ENCODE results near the gene ZNF536. TPM values are rescaled to one million over a fixed set of nuclear protein-coding genes. Genes with fewer than 3 reads are reported as not detected.

ZNF536 gene
- total RNA-seq, 1 donor from 2014 or later, result 0.43 TPM

DNA sequence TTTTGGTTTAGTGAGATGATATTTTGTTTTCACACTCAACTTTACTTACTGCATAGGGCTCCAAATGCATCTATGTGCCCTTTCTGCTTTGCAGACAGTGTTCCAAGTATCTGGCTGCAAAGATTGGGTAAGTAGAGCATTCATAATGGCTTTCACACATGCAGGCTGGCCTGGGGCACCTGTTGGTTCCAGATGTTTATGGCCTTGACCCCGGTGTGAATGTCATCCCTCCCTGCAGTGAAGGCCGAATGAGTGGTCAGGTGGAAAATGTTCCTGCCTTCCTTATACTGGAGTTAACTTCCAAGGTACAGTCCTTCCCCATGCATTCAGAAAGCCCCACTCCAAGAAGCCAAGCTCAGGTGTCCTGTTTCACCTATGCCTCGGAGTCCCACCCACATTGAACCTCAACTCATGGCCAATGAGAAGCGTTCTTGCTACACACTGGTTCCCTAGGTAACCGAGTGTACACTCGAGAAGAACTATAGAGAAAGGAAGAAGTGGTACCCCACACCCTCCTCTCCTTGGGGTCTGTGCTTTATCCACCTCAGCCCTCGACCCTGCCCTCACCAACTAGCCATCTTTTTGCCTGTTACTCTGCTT is 23.0 kb upstream of the ZNF536 start:
- Histone ChIP-seq H4K20me1 (ENCODE audit: insufficient read depth, low read length) (no peaks in the 10 kb centered on the region), H2AFZ (ENCODE audit: low read depth, low read length) (no peak overlapping the region), H3K4me1 (ENCODE audit: insufficient read depth, low read length) (no peaks in the 10 kb centered on the region), H3K36me3 (ENCODE audit: insufficient read depth, low read length) (no peaks in the 10 kb centered on the region), H3K79me2 (ENCODE audit: insufficient read depth, low read length) (no peaks in the 10 kb centered on the region), H3K27me3 (ENCODE audit: insufficient read depth, low read length) (no peaks in the 10 kb centered on the region), H3K4me3 (ENCODE audit: insufficient read depth, low read depth, low read length) (no peak overlapping the region), H3K27ac (ENCODE audit: low read depth, low read length) (no peak overlapping the region), H3K4me2 (ENCODE audit: low read length) (no peak overlapping the region), H3K9ac (ENCODE audit: low read length) (no peak overlapping the region), H3K9me3 (ENCODE audit: insufficient read depth, low read depth, low read length) (no peaks in the 10 kb centered on the region)
- H3K36me3 Mint-ChIP-seq (ENCODE audit: low read depth, unreplicated experiment), result no peaks in the 10 kb centered on the region
- no peak overlapping the region for H3K4me3 Mint-ChIP-seq (ENCODE audit: unreplicated experiment)
- DNase-seq (ENCODE audit: low read depth), result no peak
- H3K9me3 Mint-ChIP-seq (ENCODE audit: unreplicated experiment), result no peaks in the 10 kb centered on the region
- no peak overlapping the region for H3K27ac Mint-ChIP-seq (ENCODE audit: unreplicated experiment)
- FAIRE-seq, result no peak
- no peaks in the 10 kb centered on the region for H3K4me1 Mint-ChIP-seq (ENCODE audit: low read depth, unreplicated experiment)
- peaks cover 50% of the 10 kb centered on the region for H3K27me3 Mint-ChIP-seq (ENCODE audit: low read depth, unreplicated experiment)
- TF ChIP-seq EZH2 (IDR thresholded peaks at IDR 0.05; ENCODE audit: insufficient read depth, low read length), result no peak
- TF ChIP-seq, protein P1, sequence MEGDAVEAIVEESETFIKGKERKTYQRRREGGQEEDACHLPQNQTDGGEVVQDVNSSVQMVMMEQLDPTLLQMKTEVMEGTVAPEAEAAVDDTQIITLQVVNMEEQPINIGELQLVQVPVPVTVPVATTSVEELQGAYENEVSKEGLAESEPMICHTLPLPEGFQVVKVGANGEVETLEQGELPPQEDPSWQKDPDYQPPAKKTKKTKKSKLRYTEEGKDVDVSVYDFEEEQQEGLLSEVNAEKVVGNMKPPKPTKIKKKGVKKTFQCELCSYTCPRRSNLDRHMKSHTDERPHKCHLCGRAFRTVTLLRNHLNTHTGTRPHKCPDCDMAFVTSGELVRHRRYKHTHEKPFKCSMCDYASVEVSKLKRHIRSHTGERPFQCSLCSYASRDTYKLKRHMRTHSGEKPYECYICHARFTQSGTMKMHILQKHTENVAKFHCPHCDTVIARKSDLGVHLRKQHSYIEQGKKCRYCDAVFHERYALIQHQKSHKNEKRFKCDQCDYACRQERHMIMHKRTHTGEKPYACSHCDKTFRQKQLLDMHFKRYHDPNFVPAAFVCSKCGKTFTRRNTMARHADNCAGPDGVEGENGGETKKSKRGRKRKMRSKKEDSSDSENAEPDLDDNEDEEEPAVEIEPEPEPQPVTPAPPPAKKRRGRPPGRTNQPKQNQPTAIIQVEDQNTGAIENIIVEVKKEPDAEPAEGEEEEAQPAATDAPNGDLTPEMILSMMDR (IDR thresholded peaks at IDR 0.05; ENCODE audit: insufficient read depth, low read depth, low read length), result no peak

DNA sequence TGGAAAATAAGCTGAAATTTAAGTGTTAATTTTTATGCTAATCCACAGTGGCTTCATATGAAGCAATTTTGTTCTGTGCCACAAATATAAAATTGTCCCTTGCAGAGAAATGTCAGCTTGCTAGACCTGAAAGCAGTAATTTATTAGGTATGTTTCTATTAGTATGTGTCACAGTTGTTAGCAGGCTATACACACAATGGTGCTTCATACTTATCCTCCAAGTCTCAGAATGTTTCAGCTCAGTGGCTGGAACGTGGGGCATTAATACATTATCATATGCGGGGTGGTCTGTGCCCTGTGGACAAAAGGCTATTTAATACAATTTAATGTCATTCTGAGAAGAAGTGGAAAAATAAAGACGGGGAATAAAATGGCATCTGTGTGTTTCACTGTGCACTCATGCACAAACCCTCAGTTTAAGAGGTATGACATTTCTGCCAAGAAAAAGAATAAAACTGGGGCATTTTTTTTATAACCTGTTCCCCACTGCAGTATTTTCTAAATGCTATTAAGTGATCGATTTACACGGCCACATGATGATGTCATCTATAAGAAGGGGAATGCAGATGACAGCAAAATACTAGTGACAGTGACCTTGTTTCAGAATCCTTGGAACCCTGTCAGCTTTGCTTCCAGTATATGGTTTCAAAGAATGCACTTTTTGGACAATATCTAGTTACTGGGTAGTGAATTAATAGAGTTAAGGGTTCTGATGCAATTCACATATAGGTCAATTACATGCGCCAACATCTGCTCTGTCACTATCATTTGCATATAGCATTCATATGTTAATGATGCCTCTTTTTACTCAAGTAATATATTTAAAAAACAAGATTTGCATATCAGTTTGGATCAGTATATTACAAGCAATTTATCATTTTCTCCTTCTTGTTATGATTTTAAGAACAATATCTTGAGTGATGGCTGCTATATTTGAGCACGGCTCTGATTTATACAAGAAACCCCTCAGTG is 21.2 kb upstream of the ZNF536 start:
- no peaks in the 10 kb centered on the region for H4K20me1 ChIP-seq (ENCODE audit: insufficient read depth, low read length)
- Mint-ChIP-seq H3K4me3 (ENCODE audit: unreplicated experiment) (no peak overlapping the region), H3K4me1 (ENCODE audit: low read depth, unreplicated experiment) (no peaks in the 10 kb centered on the region), H3K27ac (ENCODE audit: unreplicated experiment) (no peak overlapping the region), H3K36me3 (ENCODE audit: low read depth, unreplicated experiment) (no peaks in the 10 kb centered on the region), H3K9me3 (ENCODE audit: unreplicated experiment) (peaks cover 5% of the 10 kb centered on the region), H3K27me3 (ENCODE audit: low read depth, unreplicated experiment) (peaks cover 60% of the 10 kb centered on the region)
- H3K4me1 ChIP-seq (ENCODE audit: insufficient read depth, low read length), result no peaks in the 10 kb centered on the region
- no peaks in the 10 kb centered on the region for H3K79me2 ChIP-seq (ENCODE audit: insufficient read depth, low read length)
- no peak for TF ChIP-seq EZH2 (IDR thresholded peaks at IDR 0.05; ENCODE audit: insufficient read depth, low read length)
- TF ChIP-seq, protein P1 (IDR thresholded peaks at IDR 0.05; ENCODE audit: insufficient read depth, low read depth, low read length), result no peak
- H3K27ac ChIP-seq (ENCODE audit: low read depth, low read length), result no peak overlapping the region
- H3K4me2 ChIP-seq (ENCODE audit: low read length), result no peak overlapping the region
- no peaks in the 10 kb centered on the region for H3K36me3 ChIP-seq (ENCODE audit: insufficient read depth, low read length)
- H3K9me3 ChIP-seq (ENCODE audit: insufficient read depth, low read depth, low read length), result no peaks in the 10 kb centered on the region
- no peak overlapping the region for H2AFZ ChIP-seq (ENCODE audit: low read depth, low read length)
- DNase-seq (ENCODE audit: low read depth), result no peak
- H3K27me3 ChIP-seq (ENCODE audit: insufficient read depth, low read length), result no peaks in the 10 kb centered on the region
- no peak for FAIRE-seq
- H3K9ac ChIP-seq (ENCODE audit: low read length), result no peak overlapping the region
- H3K4me3 ChIP-seq (ENCODE audit: insufficient read depth, low read depth, low read length), result no peak overlapping the region

Measured in astrocyte (in vitro differentiated cells and primary cell).